AG04450 (cell line): ENCODE results near the gene IBA57. TPM values are rescaled to one million over a fixed set of nuclear protein-coding genes. Genes with fewer than 3 reads are reported as not detected.

Source experiments
- CTCF ChIA-PET: fragments of 300-600, 350-600 bp; formaldehyde crosslinking; extraction: SDS; loops from one replicate; lab custom pipeline; 2022; ENCODE audit warnings: antibody characterized with exemption, inconsistent platforms; lab: Charles Lee
- POLR2A ChIA-PET: fragments of 350-600 bp; formaldehyde crosslinking; extraction: SDS; loops from one replicate; lab custom pipeline; 2021; ENCODE audit warnings: antibody characterized with exemption, inconsistent platforms; lab: Yijun Ruan, JAX
- DNase-seq: peaks from one replicate; pipeline ENCODE4 v3.0.0-alpha.2; 2011; ENCODE audit warnings: low read depth, low spot score
- H3K27ac ChIP-seq: one replicate; pipeline ENCODE4 v1.5.1; 2012; ENCODE audit warnings: low read depth, low read length, control low read depth
- H3K27me3 ChIP-seq: one replicate; pipeline ENCODE4 v1.6.0; 2012; ENCODE audit warnings: low read length; ENCODE audit not compliant: control insufficient read depth, insufficient read depth
- H3K4me3 ChIP-seq: 2 replicates; pipeline ENCODE4 v1.5.1; 2011; ENCODE audit warnings: mild to moderate bottlenecking, low read depth, low read length, control low read depth
- H3K9me3 ChIP-seq: 2 replicates; pipeline ENCODE4 v1.5.1; 2012; ENCODE audit warnings: low read length; ENCODE audit not compliant: control insufficient read depth, insufficient read depth
- CTCF ChIP-seq: IDR thresholded peaks from 2 replicates; pipeline ENCODE4 v1.5.1; 2011; ENCODE audit warnings: low read depth, low read length, control low read depth, inconsistent platforms
- polyA plus RNA-seq: library from polyadenylated mRNA; depleted of rRNA; stranded (reverse); fragments of >200 nt; gene quantifications from 2 replicates; pipeline ENCODE4 v1.2.3, GENCODE V29; 2011

Gene IBA57
- polyA plus RNA-seq, 1 experiment: 1.4 TPM

- H3K27ac ChIP-seq: no peak overlapping the region
- DNase-seq: peak; percentile 39
- POLR2A ChIA-PET: no interaction called here
Observed at GRCh38 chr1:228212966-228213844, 47.6 kb downstream of the IBA57 start.

GRCh38 chr1:228213917-228214808 lies 48.6 kb downstream of the IBA57 start:
- Histone ChIP-seq H3K9me3 (peaks cover 3% of the 10 kb centered on the region; the same call in 1 of the 2 replicates), H3K27ac (no peak overlapping the region), H3K4me3 (peak overlapping the region; percentile 73), H3K27me3 (peaks cover 3% of the 10 kb centered on the region)
- POLR2A ChIA-PET: no interaction called here
- DNase-seq: no peak
- TF ChIP-seq CTCF: no peak
- CTCF ChIA-PET: interaction anchor here (0.6 to 1.8 kb wide), 14 partner anchors 10 to 301 kb away, joined by 3 to 13 read pairs (median 4); partner anchors contain the start of gene IBA57

More at GRCh38 chr1:228212966-228213844, 47.6 kb downstream of the IBA57 start:
- peak; percentile 52 for TF ChIP-seq CTCF
- Histone ChIP-seq H3K27me3 (peaks cover 3% of the 10 kb centered on the region), H3K4me3 (peak overlapping the region; percentile 73), H3K9me3 (peaks cover 3% of the 10 kb centered on the region; the same call in 1 of the 2 replicates)
- CTCF ChIA-PET: interaction anchor here (0.6 to 1.8 kb wide), 13 partner anchors 9 to 252 kb away, joined by 3 to 13 read pairs (median 4); partner anchors contain the start of gene IBA57

GRCh38 chr1:228214921-228215662 lies 49.5 kb downstream of the IBA57 start:
- Histone ChIP-seq H3K27me3 (peaks cover 3% of the 10 kb centered on the region), H3K9me3 (peaks cover 3% of the 10 kb centered on the region; the same call in 1 of the 2 replicates), H3K4me3 (no peak overlapping the region), H3K27ac (no peak overlapping the region)
- ChIA-PET POLR2A (no interaction called here), CTCF (interaction anchor here (0.5 to 1.8 kb wide), 3 partner anchors 48 to 300 kb away, joined by 3 to 13 read pairs (median 5); partner anchors contain the start of gene IBA57)
- DNase-seq: no peak
- TF ChIP-seq CTCF: no peak

- Histone ChIP-seq H3K9me3 (peaks cover 3% of the 10 kb centered on the region; the same call in 1 of the 2 replicates), H3K27me3 (peaks cover 3% of the 10 kb centered on the region), H3K4me3 (no peak overlapping the region), H3K27ac (no peak overlapping the region)
- no peak for TF ChIP-seq CTCF
- ChIA-PET CTCF (interaction anchor here (0.5 kb wide), 1 partner anchor 51 kb away, joined by 3 read pairs; no protein-coding TSS in a partner anchor), POLR2A (no interaction called here)
- DNase-seq: no peak
Observed at GRCh38 chr1:228215663-228216116, 50.1 kb downstream of the IBA57 start.
